Measurements from ENCODE around the gene SPECC1. TPM values are rescaled to one million over a fixed set of nuclear protein-coding genes. Genes with fewer than 3 reads are reported as not detected.

Gene SPECC1
- total and polyA plus RNA-seq, 2 of the 4 experiments (the other 2 are of a cell fraction) = 16.9 to 26.2 TPM

DNA sequence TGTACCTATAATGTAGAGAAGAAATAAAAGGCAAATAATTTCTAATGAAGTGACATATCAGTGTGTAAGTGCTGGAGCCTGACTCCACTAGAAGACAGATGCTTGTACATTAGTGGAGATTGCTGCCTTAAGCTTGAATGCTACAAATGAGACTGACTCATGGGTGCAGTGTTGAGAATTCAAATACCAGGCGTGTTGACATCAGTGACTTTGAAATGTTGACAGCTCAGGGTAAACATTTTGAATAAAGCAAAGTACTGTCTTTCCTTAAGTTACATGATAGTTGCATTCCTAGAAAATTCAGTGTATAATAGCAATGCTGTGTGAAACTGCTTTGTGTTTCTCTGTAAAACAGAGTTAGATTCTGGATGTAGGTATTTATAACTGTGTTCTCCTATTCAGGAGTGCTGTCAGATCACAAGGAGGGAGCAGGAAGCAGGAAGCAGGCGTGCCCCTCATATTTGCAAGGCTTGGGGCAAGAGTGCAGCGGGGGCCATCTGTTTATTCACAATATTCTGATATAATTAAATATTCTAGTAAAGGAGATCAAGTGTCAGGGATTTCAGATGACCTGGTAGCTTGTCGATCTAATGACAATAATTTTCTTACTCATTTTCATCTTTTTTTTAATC, 119.0 kb downstream of the SPECC1 start (continued):
- TF ChIP-seq, protein P1, sequence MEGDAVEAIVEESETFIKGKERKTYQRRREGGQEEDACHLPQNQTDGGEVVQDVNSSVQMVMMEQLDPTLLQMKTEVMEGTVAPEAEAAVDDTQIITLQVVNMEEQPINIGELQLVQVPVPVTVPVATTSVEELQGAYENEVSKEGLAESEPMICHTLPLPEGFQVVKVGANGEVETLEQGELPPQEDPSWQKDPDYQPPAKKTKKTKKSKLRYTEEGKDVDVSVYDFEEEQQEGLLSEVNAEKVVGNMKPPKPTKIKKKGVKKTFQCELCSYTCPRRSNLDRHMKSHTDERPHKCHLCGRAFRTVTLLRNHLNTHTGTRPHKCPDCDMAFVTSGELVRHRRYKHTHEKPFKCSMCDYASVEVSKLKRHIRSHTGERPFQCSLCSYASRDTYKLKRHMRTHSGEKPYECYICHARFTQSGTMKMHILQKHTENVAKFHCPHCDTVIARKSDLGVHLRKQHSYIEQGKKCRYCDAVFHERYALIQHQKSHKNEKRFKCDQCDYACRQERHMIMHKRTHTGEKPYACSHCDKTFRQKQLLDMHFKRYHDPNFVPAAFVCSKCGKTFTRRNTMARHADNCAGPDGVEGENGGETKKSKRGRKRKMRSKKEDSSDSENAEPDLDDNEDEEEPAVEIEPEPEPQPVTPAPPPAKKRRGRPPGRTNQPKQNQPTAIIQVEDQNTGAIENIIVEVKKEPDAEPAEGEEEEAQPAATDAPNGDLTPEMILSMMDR (conservative IDR thresholded peaks at IDR 0.05; ENCODE audit: low read depth, low read length) = no peak
- TF ChIP-seq POLR2A (IDR thresholded peaks at IDR 0.05; ENCODE audit: low read depth, low read length) (no peak), RAD21 (IDR thresholded peaks at IDR 0.05; ENCODE audit: low read length) (0 out of 2 replicates have a peak, but pooled peaks have one; percentile 21)

DNA sequence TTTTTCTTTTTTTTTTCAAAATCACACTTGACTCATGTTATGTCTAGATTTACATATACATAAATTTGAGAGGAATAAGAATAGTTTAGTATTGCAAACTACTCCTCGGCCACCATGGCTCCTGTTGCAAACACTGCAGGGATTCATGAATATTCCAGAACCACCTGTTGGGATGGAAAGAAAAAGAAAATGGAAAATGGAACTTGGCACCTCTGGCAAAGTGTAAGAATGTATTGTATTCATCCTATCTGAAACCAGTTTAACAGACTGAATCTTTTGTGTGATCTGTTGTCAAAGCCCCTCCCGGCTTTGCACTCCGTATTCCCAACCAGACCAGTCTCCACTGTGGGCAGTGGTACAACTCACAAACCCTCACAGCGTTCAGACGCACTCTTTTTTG, 124.4 kb downstream of the SPECC1 start:
- no peak overlapping the region for H4K8ac ChIP-seq (ENCODE audit: low read depth in 2 of 2, low read length in 2 of 2)
- no peak overlapping the region for H2BK120ac ChIP-seq (ENCODE audit: low read depth, low read length)
- dilution Hi-C loops (cut with HindIII; ENCODE audit: low sequenced_read_pairs, unreplicated experiment) (no loop called here), in situ Hi-C loops (cut with MboI; ENCODE audit: low sequenced_read_pairs) (loop anchor here (5.0 kb wide), 1 partner anchor 84 kb away; no protein-coding TSS in a partner anchor), intact Hi-C loops (cut with micrococcal nuclease) (no loop called here)
- no peak overlapping the region for H3K18ac ChIP-seq (ENCODE audit: low read depth, low read length)
- H2BK15ac ChIP-seq (ENCODE audit: low read depth, low read length) = no peak overlapping the region
- H3K9me1 ChIP-seq (ENCODE audit: insufficient read depth, low read length) = peaks cover 8% of the 10 kb centered on the region; the same call in 1 of the 2 replicates
- CTCF ChIA-PET = interaction anchor here (0.7 kb wide), 1 partner anchor 23 kb away, joined by 4 read pairs; no protein-coding TSS in a partner anchor
- H4K91ac ChIP-seq (ENCODE audit: insufficient read depth, low read depth, low read length) = no peak overlapping the region
- no TSS peak for BruUV-seq (replicated peaks)
- H3K9ac ChIP-seq (ENCODE audit: low read depth, low read length) = no peak overlapping the region
- H3K4ac ChIP-seq (ENCODE audit: low read depth, low read length) = no peak overlapping the region
- no peak overlapping the region for H3K4me2 ChIP-seq (ENCODE audit: low read depth, low read length)
- peaks cover 4% of the 10 kb centered on the region for H3K4me1 ChIP-seq (ENCODE audit: control insufficient read depth, insufficient read depth, low read length)
- no peak overlapping the region for H4K5ac ChIP-seq (ENCODE audit: low read depth, low read length)
- no peak overlapping the region for H3K14ac ChIP-seq (replicated peaks; ENCODE audit: low read depth, low read length)
- H3K4me3 ChIP-seq (ENCODE audit: insufficient read depth, low read depth, low read length) = no peak overlapping the region
- H3K23ac ChIP-seq (ENCODE audit: low read depth, low read length) = no peak overlapping the region
- POLR2A ChIA-PET (ENCODE audit: unreplicated experiment) = interaction anchor here (0.7 kb wide), 1 partner anchor 121 kb away, joined by 7 read pairs; no protein-coding TSS in a partner anchor
- H4K20me1 ChIP-seq (ENCODE audit: insufficient read depth, low read length) = no peaks in the 10 kb centered on the region
- no peak overlapping the region for H2BK20ac ChIP-seq (ENCODE audit: low read depth, low read length)
- H3K36me3 ChIP-seq (ENCODE audit: control insufficient read depth, insufficient read depth, low read length) = no peaks in the 10 kb centered on the region
- no peak for ATAC-seq (ENCODE audit: low read depth)
- no peak overlapping the region for H3K56ac ChIP-seq (ENCODE audit: extremely low read depth, insufficient read depth, low read length)
- peaks cover 3% of the 10 kb centered on the region; the same call in 1 of the 2 replicates for H3K9me3 ChIP-seq (ENCODE audit: control insufficient read depth, insufficient read depth, low read length)
- H3K27ac ChIP-seq (ENCODE audit: insufficient read depth, low read length) = no peak overlapping the region
- H2AFZ ChIP-seq (replicated peaks; ENCODE audit: low read length, poor library complexity) = peak overlapping the region; percentile 6
- H2BK5ac ChIP-seq (ENCODE audit: low read depth, low read length, poor library complexity, severe bottlenecking) = no peak overlapping the region
- H3K79me1 ChIP-seq (ENCODE audit: low read depth in 1 of 2, low read length in 2 of 2) = no peaks in the 10 kb centered on the region
- no CpG with 5 or more reads among the region's 5 CpGs for WGBS, 2 experiments (ENCODE audit: extremely low coverage in 2 of 2, insufficient read length in 1 of 2)
- TF ChIP-seq MAZ (IDR thresholded peaks at IDR 0.05; ENCODE audit: borderline replicate concordance, low read depth, low read length) (no peak), NFE2L2 (IDR thresholded peaks at IDR 0.05; ENCODE audit: low read depth, low read length) (no peak), RCOR1 (IDR thresholded peaks at IDR 0.05; ENCODE audit: insufficient replicate concordance, low read length) (no peak)
- TF ChIP-seq, protein P2, sequence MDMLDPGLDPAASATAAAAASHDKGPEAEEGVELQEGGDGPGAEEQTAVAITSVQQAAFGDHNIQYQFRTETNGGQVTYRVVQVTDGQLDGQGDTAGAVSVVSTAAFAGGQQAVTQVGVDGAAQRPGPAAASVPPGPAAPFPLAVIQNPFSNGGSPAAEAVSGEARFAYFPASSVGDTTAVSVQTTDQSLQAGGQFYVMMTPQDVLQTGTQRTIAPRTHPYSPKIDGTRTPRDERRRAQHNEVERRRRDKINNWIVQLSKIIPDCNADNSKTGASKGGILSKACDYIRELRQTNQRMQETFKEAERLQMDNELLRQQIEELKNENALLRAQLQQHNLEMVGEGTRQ (IDR thresholded peaks at IDR 0.05; ENCODE audit: low read depth, low read length) = no peak
- H2AK9ac ChIP-seq (replicated peaks; ENCODE audit: low read depth, low read length, poor library complexity) = no peak overlapping the region
- H3K27me3 ChIP-seq (ENCODE audit: control insufficient read depth, insufficient read depth, low read length) = no peaks in the 10 kb centered on the region
- no peak overlapping the region for H2AK5ac ChIP-seq (ENCODE audit: low read depth, low read length)
- no peak for DNase-seq

Data from IMR-90 (cell line).